Lung (tissue), 12 donors: Measurements from ENCODE around the gene GAS1. TPM values are rescaled to one million over a fixed set of nuclear protein-coding genes. Genes with fewer than 3 reads are reported as not detected.

Source experiments
- ATAC-seq: fragments of 200-7000 bp; cut with Tn5 transposase; one replicate; pipeline ENCODE4 v1.9.1; 2020; ENCODE audit warnings: moderate number of reproducible peaks; ENCODE audit not compliant: insufficient read depth, low FRiP score
- DNase-seq, 3 donors: peaks; one replicate each; pipeline ENCODE4 v3.0.0-alpha.2; 2013 to 2017
- H3K27ac ChIP-seq, 2 donors: one replicate each; pipeline ENCODE4 v1.5.1; 2013; ENCODE audit warnings: mild to moderate bottlenecking in 2 of 2, moderate library complexity in 2 of 2, control low read depth in 1 of 2, inconsistent platforms in 1 of 2, low read depth in 1 of 2, low read length in 1 of 2
- H3K27me3 ChIP-seq, 3 donors: one replicate each; pipeline ENCODE4 v1.5.1; 2013; ENCODE audit warnings: low read length in 2 of 3; ENCODE audit not compliant: control insufficient read depth in 3 of 3, insufficient read depth in 3 of 3
- H3K36me3 ChIP-seq, 4 donors: one replicate each; pipeline ENCODE4 v1.5.1; 2013; ENCODE audit warnings: low read length in 4 of 4, mild to moderate bottlenecking in 1 of 4, moderate library complexity in 1 of 4; ENCODE audit not compliant: control insufficient read depth in 4 of 4, insufficient read depth in 4 of 4
- H3K4me1 ChIP-seq, 5 donors: one replicate each; pipeline ENCODE4 v1.5.1; 2013; ENCODE audit warnings: low read length in 5 of 5, mild to moderate bottlenecking in 2 of 5, moderate library complexity in 1 of 5; ENCODE audit not compliant: control insufficient read depth in 5 of 5, insufficient read depth in 5 of 5
- H3K4me3 ChIP-seq: one replicate; pipeline ENCODE4 v1.5.1; 2013; ENCODE audit warnings: mild to moderate bottlenecking, control low read depth, moderate library complexity
- H3K9ac ChIP-seq, 2 donors: one replicate each; pipeline ENCODE4 v1.5.1; 2013; ENCODE audit warnings: low read length in 2 of 2, control low read depth in 1 of 2; ENCODE audit not compliant: insufficient read depth in 1 of 2
- H3K9me3 ChIP-seq, 4 donors: one replicate each; pipeline ENCODE4 v1.5.1; 2013; ENCODE audit warnings: low read length in 3 of 4, mild to moderate bottlenecking in 1 of 4, moderate library complexity in 1 of 4; ENCODE audit not compliant: control insufficient read depth in 4 of 4, insufficient read depth in 3 of 4
- CTCF ChIP-seq: IDR thresholded peaks from 2 replicates; pipeline ENCODE4 v1.5.1; 2012; ENCODE audit warnings: mild to moderate bottlenecking; ENCODE audit errors: control extremely low read depth, extremely low read depth
- WGBS, 2 donors: extraction: QIAGEN DNeasy Blood & Tissue Kit; methylation state at CpG; one replicate each; pipeline ENCODE4 v1.1.7; 2013; 5-methylcytosine and 5-hydroxymethylcytosine counted together
- polyA plus RNA-seq, 2 donors: library from polyadenylated mRNA; stranded (reverse); fragments of 200-250 nt; gene quantifications; one replicate each; pipeline ENCODE4 v1.2.1, GENCODE V29; 2013
- total RNA-seq, 2 donors: library from RNA; depleted of rRNA in 1 of 2; stranded (reverse); fragments of >200 nt in 1 of 2; gene quantifications; one replicate each; pipeline ENCODE4 v1.2.1, GENCODE V29; 2014 to 2021
- donor health status: control.
- donor health status: control.
- donor health status: Bipolar disorder and iron deficiency.
- donor health status: healthy.
- donor health status: DM: yes; HTN: yes; CAD: no.

Gene GAS1
- total and polyA plus RNA-seq, 4 donors: 5.3 to 21.2 (median 10.4) TPM

DNA sequence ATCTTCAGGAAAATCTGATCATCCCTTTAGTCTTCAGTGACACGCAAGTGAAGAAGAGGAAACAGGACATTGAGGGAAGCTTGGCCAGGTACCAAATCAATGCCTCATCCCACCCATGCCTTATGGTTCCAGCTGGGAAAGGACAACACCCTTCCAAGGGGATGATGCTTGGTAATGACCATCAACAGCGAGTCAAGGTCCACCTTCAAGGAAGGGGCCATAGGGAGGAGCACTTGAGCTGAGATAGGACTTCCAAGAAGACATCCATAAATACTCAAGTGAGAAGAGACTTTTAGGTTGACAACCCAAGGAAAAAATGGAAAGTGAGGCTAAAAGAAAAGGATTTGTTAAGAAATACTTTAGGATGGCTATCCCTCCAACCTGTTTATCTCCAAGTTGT lies 27.1 kb upstream of the GAS1 start:
- H3K9ac ChIP-seq: no peak overlapping the region
- no peak for TF ChIP-seq CTCF
- H3K36me3 ChIP-seq: no peaks in the 10 kb centered on the region
- peaks cover 0 to 20% (median 0%) of the 10 kb centered on the region in 5 donors for H3K4me1 ChIP-seq
- no peak for DNase-seq
- H3K27me3 ChIP-seq: peaks cover 0 to 4% (median 0%) of the 10 kb centered on the region in 3 donors
- peaks cover 0 to 2% (median 0%) of the 10 kb centered on the region in 4 donors for H3K9me3 ChIP-seq
- no peak overlapping the region for H3K4me3 ChIP-seq
- ATAC-seq: no peak
- H3K27ac ChIP-seq: no peak overlapping the region
- 78 to 88% methylated on average over 2 of the region's 2 CpGs for WGBS, 2 donors

GRCh38 chr9:86971742-86972141 lies 24.4 kb upstream of the GAS1 start:
- Histone ChIP-seq H3K27ac (no peak overlapping the region), H3K9me3 (peaks cover 0 to 2% (median 0%) of the 10 kb centered on the region in 4 donors), H3K4me3 (no peak overlapping the region), H3K4me1 (peaks cover 0 to 17% (median 0%) of the 10 kb centered on the region in 5 donors), H3K36me3 (no peaks in the 10 kb centered on the region), H3K27me3 (peaks cover 0 to 4% (median 2%) of the 10 kb centered on the region in 3 donors), H3K9ac (no peak overlapping the region)
- DNase-seq: no peak
- TF ChIP-seq CTCF: no peak
- ATAC-seq: no peak

DNA sequence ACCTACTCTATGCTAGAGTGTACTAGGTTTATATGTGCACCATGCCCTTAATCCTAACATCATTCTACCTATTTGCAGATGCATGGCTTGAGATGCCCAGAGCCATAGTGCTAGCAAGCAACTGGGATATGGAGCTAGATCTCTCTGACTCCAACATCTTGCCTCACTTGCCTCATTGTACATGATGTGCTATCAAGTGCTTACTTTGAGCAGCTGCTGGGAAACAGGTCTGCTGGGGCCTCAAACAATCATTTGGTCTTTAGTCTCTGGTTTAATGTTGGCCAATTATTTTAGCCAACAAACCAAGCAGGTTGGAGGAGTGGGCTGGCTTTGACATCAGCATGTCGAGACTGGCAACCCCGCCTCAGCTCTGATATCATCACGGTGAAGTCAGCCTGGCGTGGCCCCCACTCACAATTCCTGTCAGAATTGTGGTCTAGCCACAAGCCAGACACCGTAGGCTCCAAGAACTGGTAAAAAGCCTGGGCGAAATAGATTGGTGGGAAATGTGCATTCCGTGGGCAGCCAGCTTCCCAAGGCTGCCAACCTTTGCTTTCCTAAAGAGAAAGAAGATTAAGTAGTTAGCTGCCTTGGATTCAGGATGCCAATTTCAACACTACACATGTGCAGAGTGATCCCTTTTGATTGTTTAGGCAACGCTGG lies 21.1 kb upstream of the GAS1 start:
- WGBS, 2 donors: 60 to 78% methylated on average over 8 of the region's 8 CpGs
- ATAC-seq: no peak
- no peak for TF ChIP-seq CTCF
- no peak overlapping the region for H3K27ac ChIP-seq
- no peak for DNase-seq
- H3K27me3 ChIP-seq: peaks cover 0 to 4% (median 2%) of the 10 kb centered on the region in 3 donors
- H3K4me3 ChIP-seq: no peak overlapping the region
- peaks cover 0 to 29% (median 0%) of the 10 kb centered on the region in 5 donors for H3K4me1 ChIP-seq
- H3K9ac ChIP-seq: no peak overlapping the region
- H3K9me3 ChIP-seq: peaks cover 0 to 2% (median 0%) of the 10 kb centered on the region in 4 donors
- no peaks in the 10 kb centered on the region for H3K36me3 ChIP-seq
